HG03439 (cell line): ENCODE data around the gene RIC1.

Experiments used
- ATAC-seq: cut with Tn5 transposase; IDR thresholded peaks from one replicate; pipeline ENCODE4 v1.9.1; 2021; ENCODE audit warnings: mild to moderate bottlenecking, moderate library complexity; ENCODE audit not compliant: unreplicated experiment

Gene RIC1

DNA sequence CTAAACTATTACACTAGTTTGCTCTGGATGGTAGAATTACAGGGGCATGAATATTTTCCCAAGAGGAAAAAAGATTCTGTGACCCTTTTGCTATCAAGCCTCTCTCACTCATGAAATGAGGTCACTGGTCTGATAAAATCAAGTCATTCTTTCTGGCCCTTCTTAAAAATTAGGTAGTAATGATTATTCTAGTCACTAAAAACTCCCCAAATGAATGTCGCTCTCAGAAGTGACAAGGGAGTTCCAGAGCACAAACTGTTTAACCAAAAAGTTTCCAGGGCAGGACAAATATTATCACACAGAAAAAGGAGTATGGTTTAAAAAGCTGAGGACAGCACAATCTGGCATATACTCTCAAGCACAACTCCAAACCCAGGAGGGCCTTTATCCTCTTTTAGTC is 191.5 kb downstream of the RIC1 start:
- no peak for ATAC-seq

DNA sequence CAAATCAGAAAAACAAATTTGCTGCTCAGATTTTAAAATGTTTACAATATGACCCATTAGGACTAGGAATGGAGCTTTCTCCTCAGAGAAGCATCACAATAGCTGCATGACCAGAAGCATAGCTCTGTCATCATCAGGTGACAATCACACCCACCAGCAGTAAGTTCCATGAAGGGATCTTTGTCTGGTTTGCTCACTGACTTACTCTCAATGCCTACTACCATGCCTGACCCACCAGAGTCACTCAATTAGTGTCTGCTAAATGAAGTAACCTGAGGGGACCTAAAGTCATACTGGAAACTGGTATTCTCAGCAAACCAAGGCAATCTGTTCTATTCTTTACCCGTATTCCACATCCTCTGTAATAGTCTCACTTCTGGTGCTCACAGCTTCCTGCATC is 196.3 kb downstream of the RIC1 start:
- no peak for ATAC-seq
